ENCODE data around the gene EEFSEC.
A peak's percentile ranks its signal among the peaks of the same experiment; 100 is the strongest.

Gene EEFSEC

DNA sequence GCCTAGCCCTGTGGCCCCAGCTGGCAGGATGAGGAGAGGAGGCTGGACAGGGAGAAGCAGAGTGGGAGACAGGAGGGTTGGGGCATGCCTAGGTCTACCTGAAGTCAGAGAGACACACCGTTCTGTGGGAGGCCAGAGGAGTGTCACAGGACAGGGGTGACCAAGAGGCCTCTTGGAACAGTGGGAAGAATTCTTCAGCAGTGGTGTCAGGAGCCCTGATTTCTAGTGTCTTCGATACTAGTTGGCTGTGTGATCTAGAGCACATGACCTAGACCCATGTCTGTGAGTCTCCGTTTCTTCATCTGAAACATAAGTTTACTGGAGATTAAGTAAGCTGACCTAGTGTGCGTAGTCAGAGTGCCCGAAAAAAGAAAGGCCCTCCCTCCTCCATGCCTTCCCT, 92.2 kb downstream of the EEFSEC start:
- DNase-seq, result no peak

DNA sequence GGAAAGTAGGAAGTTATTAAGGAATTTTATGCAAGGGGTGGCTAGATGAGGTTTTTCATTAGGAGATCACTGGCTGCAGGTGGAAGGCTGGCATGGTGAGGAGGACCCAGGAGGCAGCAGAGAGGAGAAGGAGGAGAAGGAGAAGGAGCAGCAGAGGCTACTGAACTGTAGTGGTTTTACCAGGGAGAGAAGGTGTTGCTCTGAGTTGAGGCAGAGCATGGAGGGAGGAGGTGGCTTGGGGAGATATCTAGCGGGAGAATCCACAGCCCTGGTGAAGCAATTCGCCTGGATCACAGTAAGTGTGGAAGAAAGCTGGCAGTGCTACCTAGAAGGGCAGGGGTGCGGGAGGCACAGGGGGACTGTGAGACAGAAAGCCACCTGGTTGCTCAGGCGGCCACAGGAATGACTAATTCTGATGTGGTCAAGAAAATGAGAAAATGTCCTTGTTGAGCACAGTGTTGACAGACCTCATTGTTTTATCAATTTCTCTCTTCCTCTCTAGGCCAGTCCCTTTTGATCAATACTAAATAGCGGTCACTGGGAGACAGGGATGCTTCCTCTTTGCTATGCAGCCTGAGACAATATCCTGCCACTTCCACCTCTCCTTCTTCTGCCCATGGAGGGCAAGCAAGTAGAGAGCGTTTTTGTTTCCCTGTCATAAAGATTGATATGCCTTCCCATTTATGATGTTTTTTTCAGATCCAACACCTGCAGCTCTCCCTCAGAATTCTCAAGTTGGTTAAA, 94.6 kb downstream of the EEFSEC start:
- DNase-seq, result no peak

DNA sequence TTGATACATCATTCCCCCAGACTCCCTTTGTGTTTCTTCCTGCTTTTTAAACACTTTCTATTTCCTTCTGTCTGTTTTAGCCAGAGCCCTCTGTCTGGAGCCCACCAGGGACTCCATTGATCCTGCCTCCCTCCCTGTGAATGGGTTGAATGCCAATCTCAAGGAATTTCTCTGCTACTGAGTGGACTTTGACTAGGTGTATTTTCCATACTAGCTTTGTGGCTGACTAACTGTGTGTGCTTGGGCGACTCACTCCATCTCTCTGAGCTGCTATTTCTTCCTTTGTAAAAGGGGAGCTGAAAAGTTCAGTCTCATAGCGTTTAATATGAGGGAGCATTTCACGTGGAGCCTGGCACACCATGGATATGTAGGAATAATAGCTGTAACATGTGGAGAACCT, 98.8 kb downstream of the EEFSEC start:
- DNase-seq, result no peak

DNA sequence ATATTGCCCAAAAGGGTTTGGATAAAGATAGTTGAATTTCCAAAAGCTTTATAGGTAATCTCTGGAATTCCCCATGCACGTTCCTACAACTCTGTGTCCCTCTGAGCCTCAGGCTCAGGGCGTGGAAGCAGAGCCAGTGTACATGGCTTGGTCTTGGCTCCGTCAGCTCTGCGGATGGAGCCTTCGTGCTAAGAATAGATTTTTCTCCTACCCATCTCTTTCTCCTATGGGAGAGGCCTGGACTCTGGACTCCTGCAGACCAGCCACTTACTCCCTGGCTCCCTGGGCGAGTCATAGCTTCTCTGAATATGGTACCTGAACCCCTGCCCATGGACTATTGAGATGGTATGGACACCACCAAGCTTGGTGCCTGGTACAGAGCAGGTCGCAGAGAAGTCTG, 99.9 kb downstream of the EEFSEC start:
- DNase-seq, result no peak

DNA sequence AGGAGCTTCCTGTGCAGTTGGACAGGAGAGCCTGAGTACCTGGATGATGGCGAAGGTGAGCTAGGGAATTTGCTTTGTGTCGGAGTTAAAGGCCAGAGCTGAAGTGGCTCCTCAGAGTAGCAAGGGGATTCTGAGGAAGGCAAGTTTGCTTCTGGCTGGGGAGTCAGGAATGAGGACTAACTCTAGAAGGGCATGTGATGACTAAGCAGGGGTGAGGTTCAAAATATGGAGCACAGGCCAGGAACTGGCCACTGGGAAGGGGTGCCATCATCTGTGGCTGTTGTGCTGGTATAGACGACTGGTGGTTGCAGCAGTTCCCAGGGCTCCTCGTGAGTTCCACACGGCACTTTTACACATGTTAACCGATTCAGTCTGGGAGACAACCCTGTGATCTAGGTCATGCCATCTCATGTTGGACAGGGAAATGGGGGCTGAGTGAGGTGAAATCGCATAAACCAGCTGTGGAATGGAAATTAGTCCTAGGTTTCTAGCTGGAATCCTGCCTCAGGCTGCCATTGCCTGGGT, 100.8 kb downstream of the EEFSEC start:
- no peak for DNase-seq

DNA sequence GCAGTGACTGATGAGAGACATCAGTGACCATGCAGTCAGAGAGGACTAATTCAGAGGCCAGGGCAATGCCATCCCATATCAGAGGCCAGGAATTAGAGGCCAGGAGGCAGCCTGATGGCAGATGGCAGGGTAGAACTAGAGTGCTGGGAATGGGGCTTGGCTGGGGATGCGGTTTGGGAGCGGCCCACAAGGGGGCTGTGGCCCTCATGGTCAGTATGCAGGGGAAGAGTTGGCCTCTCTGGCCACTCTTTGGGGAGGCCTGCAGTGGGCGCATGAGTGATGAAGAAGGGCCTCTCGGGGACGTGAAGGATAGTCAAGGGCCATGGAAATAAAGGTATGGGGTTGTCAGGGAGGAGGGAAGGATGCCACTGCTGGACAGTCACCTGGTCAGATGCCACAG, 101.7 kb downstream of the EEFSEC start:
- no peak for DNase-seq

DNA sequence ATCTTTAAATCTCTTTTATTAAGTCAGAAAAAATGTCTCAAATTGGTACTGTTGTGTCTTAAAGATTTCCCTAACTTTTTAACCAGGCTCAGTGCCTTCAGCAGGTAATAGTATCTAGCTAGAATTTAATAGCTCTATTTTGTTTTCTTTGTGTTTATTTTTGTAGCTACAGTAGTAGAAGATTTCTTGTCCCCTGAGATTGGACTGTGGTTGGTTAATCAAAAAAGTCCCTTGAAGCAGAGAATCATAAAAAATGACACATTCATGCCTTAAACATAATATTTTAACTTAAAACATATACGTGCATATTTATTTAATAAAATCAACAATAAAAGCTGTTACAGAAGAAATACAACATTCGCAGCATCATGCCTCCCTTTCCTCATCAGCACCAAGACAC, 102.8 kb downstream of the EEFSEC start:
- no peak for DNase-seq

DNA sequence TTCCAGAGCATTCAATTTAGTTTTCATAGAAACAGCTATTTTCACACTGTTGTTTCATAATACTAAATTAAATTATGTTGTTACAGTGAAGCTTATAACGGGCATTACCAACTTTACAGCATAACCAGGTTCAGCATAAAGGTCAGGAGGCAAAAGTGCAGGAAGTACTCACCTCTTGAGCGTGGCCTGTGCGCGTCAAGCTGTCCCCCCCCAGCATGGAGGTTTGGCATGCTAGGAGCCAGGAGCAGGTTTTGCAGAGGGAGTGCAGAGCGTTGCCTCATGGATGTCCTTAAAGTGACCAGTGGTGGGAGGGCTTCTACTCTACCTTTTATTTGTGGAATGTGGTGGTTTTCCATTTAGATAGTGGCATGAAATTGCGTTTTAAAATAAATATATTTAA, 104.4 kb downstream of the EEFSEC start:
- DNase-seq, result no peak

DNA sequence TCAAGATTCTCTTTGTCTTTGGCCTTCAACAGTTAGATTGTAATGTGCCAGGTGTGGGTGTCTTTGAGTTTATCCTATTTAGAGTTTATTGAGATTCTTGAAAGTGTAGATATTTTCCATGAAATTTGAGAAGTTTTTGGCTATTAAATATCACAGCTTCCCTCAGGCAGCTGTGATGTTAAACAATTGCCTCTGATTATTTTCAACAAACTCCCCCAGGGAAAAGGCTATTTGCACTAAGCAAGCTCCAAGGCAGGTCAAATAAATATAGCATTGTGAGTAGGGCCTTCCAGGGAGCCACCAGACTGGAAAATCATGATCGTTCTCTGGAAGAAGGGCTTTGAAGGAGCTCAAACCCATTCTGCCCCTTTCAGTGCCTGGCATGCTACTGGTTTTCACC, 107.0 kb downstream of the EEFSEC start:
- no peak for DNase-seq

DNA sequence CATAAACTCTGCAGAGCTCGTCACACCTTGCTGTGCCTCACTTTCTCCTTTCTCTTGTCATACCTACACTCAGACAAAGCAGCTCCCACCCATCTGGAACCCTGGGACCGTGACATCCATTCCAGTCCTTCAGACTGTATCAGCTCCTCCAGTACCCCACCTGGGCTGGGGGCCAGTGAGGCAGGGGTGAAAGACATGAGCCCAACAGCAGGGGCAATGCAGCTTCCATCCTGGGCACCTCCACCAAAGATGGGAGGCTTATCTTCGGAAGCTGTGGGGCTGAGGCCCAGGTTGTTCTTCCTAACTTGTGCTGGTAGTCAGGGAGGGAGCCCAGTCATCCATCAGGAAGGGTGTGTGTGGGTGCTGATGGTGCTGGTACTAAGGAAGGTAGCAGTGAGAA, 109.2 kb downstream of the EEFSEC start:
- DNase-seq, result no peak

DNA sequence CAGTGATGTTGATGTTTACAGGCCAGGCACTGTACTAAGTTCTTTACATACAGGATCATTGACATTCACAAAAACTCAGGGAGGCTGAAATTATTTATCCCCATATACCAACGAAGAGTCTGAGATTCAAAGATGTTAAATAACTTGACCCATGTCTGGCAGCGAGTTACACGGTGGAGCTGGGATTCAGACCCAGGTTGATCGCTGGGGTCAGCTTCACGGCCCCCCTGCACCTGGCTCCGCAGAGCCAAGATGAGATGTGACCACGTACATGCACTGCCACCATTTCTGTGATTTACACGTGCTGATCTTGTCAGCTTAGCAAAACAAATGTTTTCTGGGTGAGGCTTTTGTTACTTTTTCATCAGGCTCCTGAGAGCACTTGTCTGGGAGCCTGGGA, 109.8 kb downstream of the EEFSEC start:
- no peak for DNase-seq

DNA sequence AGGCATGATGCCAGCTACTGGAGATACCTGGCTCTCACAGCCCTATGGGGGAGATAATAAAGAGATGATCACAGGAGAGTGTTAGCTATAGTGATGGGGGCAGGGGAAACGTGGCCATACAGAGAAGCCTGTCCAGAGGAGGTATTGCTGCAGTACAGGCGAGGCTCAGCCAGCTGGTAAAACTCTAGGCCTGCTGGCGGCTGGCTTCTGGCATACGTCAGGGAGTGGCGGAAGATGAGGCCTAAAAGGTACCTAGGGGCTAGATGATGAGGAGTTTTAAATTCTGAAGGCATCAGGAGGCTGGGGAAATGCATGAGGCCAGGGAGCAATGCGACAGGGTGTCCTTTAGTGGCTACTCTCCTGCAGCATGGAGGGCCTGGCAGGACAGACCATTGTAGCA, 110.7 kb downstream of the EEFSEC start:
- DNase-seq, result no peak

DNA sequence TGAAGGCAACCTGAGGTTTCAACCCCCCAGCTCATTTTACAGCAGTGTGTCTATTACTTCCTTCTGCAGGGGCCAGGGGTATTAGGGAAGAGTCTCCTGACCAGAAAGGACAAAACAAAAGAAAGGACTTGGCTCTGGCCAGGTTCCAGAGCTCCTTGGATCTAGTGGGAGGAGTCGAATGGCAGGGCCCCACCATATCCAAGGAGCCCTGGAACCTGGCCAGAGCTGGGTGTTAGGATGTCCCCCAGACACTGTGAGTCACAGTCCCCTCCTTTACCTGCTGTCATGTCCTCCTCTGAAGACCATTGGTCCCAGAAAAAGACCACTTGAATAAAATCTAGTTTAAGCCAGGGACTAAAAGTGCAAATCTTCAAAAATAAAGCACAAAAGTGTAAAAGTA, 113.2 kb downstream of the EEFSEC start:
- DNase-seq, result no peak

DNA sequence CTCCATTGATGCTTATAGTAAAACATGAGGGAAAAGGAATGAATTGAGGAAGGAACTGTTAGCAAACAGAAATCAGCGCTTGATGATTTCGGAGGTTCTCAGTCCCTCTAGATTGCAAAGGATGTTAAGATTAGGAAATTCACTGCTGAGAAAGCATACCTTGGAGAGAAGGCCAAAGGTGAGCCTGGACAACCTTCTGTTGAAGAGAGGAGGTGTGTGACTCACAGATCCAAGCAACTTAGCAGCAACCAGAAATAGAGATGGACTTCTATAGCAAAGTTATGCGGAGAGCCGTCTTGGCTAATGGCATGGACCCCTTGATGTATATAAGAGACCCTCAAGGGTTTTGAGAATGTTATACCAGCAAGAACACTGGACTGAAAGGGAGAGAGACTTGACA, 114.3 kb downstream of the EEFSEC start:
- DNase-seq, result no peak

DNA sequence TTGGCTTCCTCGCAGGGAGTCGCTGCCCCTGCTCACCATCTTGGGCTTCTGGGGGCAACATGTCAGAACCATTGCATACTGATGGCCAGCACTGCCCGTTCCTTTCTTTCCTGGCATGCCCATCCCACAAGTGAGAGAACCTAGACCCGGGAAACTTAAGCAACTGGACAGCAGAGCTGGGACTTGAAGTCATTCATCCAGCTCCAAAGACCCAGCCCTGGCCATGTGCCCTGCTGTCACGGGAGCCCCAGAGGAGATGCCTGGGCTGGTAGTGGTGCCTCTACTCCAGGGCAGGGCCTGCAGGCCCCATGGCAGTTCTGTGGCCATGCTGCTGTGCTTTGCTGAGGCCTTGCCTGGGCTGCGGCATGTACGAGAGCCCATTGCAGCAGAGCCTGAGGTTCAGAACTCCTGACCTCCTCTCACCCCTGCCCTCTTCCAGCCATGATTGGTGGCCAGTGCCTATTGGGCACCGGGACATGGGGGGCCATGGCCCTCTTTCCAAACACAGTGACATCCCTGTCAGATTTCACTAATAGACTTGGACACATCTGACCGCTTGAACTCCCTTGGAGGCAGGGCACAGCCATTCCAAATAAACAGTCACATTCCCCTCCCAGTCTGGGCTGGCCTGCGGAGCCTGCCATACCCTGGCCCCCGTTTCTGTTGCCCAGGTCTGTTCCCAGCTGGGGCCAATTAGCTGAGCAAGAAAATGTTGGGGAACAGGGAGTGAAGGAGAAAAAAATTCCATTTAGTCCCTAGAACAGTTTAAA, 115.9 kb downstream of the EEFSEC start:
- no peak for DNase-seq

DNA sequence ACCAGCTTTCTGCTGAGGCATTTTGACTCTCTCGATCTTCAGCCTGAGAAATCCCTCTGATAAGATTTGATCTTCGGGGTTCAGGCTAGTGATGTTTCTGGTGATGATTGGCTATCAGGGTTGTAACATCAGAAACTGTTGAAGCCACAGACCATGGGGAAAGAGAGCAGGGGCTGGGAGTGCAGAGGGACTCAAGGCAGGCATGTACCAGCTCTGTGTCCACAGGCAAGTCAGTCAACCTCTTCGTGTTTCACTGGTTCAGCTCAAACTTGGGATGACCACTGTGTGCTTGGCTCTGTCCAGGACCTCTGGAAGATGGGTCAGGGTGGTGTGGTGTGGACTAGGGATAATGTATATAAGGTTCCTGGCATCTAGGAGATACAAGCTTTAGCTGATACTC, 116.5 kb downstream of the EEFSEC start:
- no peak for DNase-seq

DNA sequence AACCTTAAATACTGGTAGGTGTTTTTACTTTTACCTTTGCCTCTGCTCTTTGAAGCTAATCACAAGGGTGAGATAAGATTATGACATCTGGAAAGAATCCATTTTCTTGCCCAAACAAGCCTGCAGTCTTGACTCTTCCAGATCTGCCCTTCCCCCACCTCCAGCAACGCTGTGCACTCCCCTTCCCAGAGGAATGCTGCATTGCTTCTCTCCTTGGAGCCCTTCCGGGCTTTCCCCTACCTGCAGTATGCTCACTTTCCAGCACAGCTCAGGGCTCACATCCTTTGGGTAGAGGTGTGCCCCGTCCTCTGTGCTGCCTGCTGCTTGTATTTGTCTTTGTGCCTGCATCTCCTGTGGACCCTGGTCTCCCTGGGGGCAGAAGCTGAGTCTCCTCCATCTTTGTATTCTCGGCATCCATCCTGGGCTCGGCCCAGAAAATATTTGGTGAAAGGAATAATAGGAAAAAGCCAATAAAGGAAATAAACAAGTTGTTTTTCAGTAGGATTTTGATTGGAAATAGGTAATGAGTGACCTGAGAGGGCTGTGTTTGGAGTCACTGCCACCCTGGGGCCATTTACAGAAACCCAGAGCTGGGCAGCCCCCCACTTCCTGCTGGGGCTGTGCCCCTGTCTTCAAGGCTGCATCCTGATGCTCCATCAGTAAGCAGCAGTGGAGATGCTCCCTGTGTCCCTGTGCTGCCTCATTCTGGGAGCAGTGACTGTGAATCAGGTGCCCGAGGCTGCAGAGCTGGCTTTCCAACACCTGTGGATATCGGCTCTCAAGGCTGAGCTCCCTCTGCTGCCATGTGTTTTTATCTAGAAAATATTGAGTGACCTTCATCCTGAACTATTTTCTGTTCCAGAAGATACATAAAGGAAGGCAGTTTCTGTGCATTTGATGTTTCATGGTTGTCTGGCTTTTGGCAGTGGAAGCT, 117.5 kb downstream of the EEFSEC start:
- no peak for DNase-seq

DNA sequence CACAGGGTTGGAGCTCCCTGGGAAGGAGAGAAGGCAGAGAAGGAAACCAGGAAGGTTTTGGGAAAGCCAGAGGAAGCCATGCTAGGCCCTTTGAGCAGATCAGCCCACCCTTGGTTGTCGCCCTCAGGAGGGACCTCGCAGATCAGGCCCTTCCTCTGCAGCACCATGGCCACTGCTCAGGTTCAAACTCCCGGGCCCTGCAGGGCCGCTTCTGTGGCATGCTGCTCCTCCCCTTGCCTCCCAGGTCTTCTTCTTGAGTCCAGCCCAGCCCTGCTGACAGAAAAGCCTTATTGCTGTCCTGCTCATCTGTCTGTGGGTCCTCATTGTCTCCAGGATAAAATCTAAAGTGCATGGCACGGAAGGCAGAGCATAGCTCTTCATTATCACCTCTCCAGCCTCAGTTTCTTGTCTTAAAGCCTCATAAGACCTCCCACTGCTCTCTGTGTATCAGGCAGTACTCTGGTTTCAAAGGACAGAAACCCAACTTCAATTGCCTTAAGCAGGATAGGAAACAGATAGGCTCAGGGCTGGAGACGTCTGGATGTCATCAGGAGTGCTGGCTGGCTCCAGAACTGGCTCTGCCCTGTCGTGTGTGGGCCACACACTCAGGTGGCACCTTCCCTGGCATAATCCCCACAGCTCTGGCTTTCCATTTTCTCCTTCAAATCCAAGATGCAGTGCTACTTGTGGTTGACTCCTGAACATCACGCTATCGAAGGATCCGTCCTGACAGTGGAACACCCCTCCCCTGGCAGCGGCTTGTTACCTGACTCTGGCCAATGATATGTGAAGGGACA, 118.5 kb downstream of the EEFSEC start:
- DNase-seq, result no peak

DNA sequence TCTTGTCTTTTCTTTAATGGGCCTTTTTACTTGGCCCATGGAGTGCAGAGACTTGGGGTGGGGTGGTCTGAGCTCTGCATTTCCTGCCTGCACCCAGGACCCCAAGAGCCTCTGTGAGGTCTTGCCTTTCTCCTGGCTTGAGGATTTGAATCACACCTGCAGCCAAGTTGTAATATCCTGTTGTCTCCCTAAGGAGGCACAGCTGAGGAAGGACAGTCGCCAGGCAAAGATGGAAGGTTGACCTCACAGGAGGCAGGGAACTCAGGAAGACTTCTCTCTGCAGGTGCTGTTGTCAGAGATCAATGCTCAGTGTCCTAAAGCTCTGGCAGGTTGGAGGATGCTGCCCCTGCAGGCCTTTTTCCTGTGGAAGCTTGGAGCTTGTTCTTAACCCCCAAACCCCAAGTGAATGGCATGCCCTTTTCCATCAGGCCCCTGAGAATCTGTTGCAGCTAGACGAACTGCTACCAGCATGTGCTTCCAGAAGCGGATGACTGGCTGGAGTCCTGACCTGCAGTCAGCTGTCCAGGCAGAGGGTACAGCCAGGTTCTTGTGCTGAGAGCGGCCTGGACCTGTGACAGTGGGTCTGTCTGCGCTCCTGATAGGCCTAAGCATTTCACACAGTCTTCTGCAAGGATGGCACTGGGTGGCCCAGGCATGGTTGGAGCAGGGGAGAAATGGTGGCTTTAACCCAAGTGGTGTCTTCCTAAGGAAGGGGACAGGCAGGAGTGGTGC, 120.0 kb downstream of the EEFSEC start:
- no peak for DNase-seq

DNA sequence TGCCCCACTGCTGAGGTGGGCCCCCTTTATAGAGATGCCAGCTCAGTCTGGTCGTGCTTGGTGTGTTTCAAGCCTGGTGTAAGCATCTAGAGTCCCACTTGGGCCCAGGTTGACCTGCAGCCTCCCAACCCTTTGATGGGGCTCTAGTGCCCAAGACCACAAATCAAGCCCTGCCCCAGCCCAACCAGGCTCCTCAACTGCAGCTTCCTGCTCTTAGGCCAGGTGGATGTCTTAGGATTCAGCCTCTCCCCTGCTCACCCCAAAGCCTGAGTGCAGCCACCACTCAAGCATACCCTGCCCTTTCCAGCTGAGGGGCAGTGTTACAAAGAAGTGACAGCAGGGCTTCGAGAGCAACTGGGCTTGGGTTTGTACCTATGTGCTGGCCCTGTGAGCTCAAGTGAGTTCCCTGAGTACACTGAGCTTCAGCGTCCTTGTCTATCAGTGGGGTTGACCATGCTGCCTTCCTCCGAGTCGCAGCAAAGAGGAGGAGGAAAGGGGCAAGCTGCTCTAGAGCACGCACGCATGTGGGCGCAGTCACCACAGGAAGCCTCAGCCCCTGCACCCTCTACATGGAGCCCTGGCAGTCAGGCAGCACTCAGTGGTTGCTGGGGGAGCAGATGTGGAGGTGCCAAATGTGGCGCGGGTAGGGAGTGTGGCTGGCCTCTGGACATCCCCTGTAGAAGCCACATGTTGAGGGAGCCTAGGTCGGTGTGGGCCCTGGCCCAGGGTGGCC, 120.7 kb downstream of the EEFSEC start:
- no peak for DNase-seq

DNA sequence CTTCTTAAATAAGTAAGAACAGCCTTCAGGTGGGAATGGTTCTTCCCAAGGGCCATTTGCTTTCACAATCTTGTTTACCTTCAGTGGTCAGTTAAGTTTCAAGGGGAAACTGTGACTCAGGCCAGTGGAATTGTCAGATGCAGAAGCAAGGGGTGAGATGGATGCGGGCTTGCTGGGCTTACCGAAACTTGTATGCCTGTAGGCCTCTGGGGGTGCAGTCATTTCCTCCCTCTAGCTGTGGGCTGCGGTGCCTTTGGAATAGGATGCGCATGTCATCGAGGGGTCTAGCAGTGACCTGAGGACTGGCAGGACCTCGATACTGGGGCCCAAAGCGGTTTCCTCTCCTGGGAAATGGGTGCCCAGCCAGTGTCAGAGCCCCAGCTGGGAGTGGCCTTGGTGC, 121.6 kb downstream of the EEFSEC start:
- DNase-seq, result peak; percentile 60

All from 8988T (cell line).